ENCODE measurements around the gene ABCC3. TPM values are rescaled to one million over a fixed set of nuclear protein-coding genes. Genes with fewer than 3 reads are reported as not detected.
A peak's percentile ranks its signal among the peaks of the same experiment; 100 is the strongest.

The ABCC3 gene
- total and polyA plus RNA-seq, 9 of the 15 experiments (the other 6 are each of a cell fraction or from before 2014, with no cell fraction given) = 0.03 to 1.6 (median 0.42) TPM; not detected in 5

DNA sequence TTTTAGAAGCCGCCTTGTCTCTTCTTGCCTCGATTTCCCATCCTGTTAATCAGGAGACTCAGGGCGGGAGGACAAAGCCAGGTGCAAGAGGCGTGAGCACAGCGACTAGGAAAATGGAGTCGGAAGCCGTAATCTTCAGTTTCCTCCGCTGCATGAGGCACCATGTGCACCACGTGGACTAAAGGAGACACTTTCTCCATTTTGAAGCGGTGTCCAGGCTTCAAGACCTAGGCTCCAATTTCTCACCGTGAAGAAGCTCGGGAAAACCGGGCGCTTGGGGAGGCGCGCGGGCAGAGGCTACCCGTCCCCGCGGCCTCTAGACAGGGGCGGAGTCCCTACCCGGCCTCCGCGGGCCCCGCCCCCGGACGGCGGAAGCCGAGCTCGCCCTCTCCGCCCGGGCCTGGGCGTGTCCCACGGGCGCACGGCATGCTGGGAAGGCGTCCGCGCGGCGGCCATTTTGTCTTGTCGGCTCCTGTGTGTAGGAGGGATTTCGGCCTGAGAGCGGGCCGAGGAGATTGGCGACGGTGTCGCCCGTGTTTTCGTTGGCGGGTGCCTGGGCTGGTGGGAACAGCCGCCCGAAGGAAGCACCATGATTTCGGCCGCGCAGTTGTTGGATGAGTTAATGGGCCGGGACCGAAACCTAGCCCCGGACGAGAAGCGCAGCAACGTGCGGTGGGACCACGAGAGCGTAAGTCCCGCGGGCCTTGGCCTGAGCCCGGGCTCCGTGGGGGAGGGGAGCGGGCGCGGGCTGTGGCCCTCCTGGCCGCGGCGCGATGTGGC lies 84.7 kb downstream of the ABCC3 start, which contains the start of gene LUC7L3 (continued):
- TF ChIP-seq ZBTB34 (CRISPR knock-in tag; IDR thresholded peaks at IDR 0.05) = no peak
- no peak for TF ChIP-seq ZNF444 (CRISPR knock-in tag; IDR thresholded peaks at IDR 0.05)
- TF ChIP-seq ZNF57 (CRISPR knock-in tag; IDR thresholded peaks at IDR 0.05) = no peak
- peak; percentile 82 for TF ChIP-seq CBX1 (IDR thresholded peaks at IDR 0.05; ENCODE audit: low read depth)
- no peak for TF ChIP-seq TGIF2 (CRISPR knock-in tag; IDR thresholded peaks at IDR 0.05)
- TF ChIP-seq ZNF785 (CRISPR knock-in tag; IDR thresholded peaks at IDR 0.05) = no peak
- TF ChIP-seq NFIX (CRISPR knock-in tag; IDR thresholded peaks at IDR 0.05; ENCODE audit: low read depth) = no peak
- TF ChIP-seq PYGO2 (tag; IDR thresholded peaks at IDR 0.05) = 0 out of 2 replicates have a peak, but pooled peaks have one; percentile 18
- peak; percentile 84 for TF ChIP-seq SMAD3 (CRISPR knock-in tag; conservative IDR thresholded peaks at IDR 0.05)
- TF ChIP-seq NR2F6 (CRISPR knock-in tag; IDR thresholded peaks at IDR 0.05) = no peak
- TF ChIP-seq ZBTB7A (IDR thresholded peaks at IDR 0.05; ENCODE audit: borderline replicate concordance, control insufficient read depth, low read depth, low read length) = no peak
- peak; percentile 86 for TF ChIP-seq GABPA (tag; conservative IDR thresholded peaks at IDR 0.05; ENCODE audit: low read depth)
- TF ChIP-seq HDAC2 (IDR thresholded peaks at IDR 0.05) = peak; percentile 32; the same call in 1 of the 2 replicates
- no peak for TF ChIP-seq ZNF740 (CRISPR knock-in tag; IDR thresholded peaks at IDR 0.05)
- TF ChIP-seq ZNF740 (tag; IDR thresholded peaks at IDR 0.05) = no peak
- TF ChIP-seq BRCA1 (IDR thresholded peaks at IDR 0.05) = no peak
- no peak for TF ChIP-seq BRCA1 (CRISPR knock-in tag; IDR thresholded peaks at IDR 0.05)
- TF ChIP-seq ZFP30 (CRISPR knock-in tag; IDR thresholded peaks at IDR 0.05; ENCODE audit: borderline replicate concordance) = no peak
- no peak for TF ChIP-seq MCM5 (IDR thresholded peaks at IDR 0.05; ENCODE audit: low read depth)
- TF ChIP-seq PTRF (tag; IDR thresholded peaks at IDR 0.05) = no peak
- TF ChIP-seq TRIM24 (IDR thresholded peaks at IDR 0.05) = no peak
- no peak for TF ChIP-seq PBX2 (CRISPR knock-in tag; IDR thresholded peaks at IDR 0.05; ENCODE audit: low read depth)
- TF ChIP-seq PBX2 (tag; conservative IDR thresholded peaks at IDR 0.05; ENCODE audit: low read depth) = no peak
- no peak for TF ChIP-seq RBM14 (IDR thresholded peaks at IDR 0.05; ENCODE audit: borderline replicate concordance, insufficient read depth, low read depth, low read length)
- TF ChIP-seq MCM3 (IDR thresholded peaks at IDR 0.05) = no peak
- TF ChIP-seq ZNF212 (CRISPR knock-in tag; IDR thresholded peaks at IDR 0.05) = 0 out of 2 replicates have a peak, but pooled peaks have one; percentile 33
- TF ChIP-seq MECOM (CRISPR knock-in tag; IDR thresholded peaks at IDR 0.05) = 0 out of 2 replicates have a peak, but pooled peaks have one; percentile 16
